ENCODE measurements around the gene BHMT2.

DNA sequence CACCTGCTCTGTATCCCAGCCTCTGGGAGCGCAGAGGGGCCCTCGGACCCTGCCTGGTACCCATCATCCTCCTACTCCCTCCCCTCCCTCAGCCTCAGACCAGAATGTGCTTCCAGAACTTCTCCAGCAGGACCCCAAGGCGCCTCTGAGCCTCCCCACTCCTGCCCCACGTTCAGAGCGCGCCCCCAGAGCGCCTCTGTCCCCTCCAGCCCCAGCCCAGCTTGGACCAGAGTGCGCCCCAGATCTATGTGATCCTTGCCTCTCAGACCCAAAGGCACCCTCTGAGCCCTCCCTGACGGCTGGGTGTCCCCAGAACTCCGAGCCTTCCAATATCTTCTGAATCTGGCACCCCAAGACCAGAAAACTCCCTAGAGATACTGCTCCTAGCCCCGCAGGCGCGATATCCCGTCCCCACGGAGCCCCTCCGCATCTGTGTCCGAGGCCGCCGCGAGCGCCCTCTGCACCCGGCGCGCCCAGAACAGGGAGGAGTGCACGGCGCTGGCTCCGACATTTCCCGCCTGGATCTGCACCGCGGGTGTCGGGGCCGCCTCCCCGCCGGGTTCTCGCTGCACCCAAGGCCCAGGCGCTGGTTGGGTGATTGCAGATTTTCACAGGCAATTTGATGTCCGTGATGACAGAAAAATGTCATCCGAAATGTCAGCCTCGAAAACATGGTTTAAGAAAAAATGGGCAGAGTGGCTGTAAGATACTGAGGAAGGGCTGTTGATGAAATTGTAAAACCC, 42.6 kb downstream of the BHMT2 start:
- TF ChIP-seq EZH2phosphoT487 (IDR thresholded peaks at IDR 0.05; ENCODE audit: borderline replicate concordance, low read length) (no peak), EZH2 (IDR thresholded peaks at IDR 0.05; ENCODE audit: low read length, unreplicated experiment) (no peak)
- TF ChIP-seq, protein P1, sequence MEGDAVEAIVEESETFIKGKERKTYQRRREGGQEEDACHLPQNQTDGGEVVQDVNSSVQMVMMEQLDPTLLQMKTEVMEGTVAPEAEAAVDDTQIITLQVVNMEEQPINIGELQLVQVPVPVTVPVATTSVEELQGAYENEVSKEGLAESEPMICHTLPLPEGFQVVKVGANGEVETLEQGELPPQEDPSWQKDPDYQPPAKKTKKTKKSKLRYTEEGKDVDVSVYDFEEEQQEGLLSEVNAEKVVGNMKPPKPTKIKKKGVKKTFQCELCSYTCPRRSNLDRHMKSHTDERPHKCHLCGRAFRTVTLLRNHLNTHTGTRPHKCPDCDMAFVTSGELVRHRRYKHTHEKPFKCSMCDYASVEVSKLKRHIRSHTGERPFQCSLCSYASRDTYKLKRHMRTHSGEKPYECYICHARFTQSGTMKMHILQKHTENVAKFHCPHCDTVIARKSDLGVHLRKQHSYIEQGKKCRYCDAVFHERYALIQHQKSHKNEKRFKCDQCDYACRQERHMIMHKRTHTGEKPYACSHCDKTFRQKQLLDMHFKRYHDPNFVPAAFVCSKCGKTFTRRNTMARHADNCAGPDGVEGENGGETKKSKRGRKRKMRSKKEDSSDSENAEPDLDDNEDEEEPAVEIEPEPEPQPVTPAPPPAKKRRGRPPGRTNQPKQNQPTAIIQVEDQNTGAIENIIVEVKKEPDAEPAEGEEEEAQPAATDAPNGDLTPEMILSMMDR (conservative IDR thresholded peaks at IDR 0.05; ENCODE audit: low read depth, low read length), result no peak

All from PC-3 (cell line).